NCI-H1105 treated with DMSO at 0.1 percent for 48 hours (cell line): Measurements from ENCODE around the gene PGAM5.

Experiments
- DNase-seq: peaks from one replicate; lab custom pipeline; 2025; lab: John Stamatoyannopoulos, UW

The PGAM5 gene

DNA sequence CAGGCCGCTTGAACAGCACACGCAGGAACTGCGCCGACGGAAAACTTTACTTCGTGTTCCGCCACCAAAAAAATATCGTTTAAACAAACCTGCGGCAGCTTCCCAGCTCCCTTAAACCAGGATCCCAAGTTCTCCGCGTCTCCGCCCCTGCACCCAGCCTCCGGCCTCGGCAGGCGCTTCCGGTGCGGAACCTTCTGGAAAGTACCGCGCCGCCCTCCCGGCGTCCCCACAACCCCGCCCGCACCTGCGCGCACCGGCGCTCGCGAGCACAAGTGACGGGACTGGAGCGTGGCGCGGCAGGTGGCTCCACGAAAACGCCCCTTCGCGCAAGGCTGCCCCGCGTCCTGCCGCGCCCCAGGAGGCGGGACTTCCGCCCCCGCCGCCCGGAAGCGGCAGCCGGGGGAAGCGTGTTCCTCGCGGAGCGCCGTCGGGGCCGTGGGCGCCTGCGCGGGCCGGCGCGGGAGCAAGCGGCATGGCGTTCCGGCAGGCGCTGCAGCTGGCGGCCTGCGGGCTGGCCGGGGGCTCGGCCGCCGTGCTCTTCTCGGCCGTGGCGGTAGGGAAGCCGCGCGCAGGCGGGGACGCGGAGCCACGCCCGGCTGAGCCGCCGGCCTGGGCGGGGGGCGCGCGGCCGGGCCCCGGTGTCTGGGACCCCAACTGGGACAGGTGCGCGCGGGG is at the start of gene PGAM5:
PGAM5 (plus strand) TSS at position 438 of the 675 bp plus-strand sequence; CDS start at position 473, 35 bp downstream.
- DNase-seq, result peak; percentile 79

DNA sequence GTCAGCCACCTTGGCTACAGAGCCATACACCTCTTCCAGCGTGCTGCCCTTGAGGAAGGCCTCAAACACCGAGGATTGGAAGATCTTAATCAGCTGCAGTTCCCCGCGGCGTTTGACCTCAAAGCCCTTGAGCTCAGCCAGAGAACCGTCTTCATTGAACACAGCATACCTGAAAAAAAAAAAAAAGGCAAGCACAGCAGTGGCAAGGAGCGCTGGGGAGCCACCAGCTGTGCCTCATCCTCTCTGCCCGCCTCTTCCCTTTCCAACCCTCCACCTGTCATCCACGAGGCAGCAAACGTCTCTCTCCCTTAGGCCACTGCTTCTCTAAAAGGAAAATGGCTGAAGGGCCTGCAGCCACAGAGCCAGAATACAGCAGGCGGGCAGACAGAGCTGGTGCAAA is 49.6 kb upstream of the PGAM5 start:
- DNase-seq, result no peak

DNA sequence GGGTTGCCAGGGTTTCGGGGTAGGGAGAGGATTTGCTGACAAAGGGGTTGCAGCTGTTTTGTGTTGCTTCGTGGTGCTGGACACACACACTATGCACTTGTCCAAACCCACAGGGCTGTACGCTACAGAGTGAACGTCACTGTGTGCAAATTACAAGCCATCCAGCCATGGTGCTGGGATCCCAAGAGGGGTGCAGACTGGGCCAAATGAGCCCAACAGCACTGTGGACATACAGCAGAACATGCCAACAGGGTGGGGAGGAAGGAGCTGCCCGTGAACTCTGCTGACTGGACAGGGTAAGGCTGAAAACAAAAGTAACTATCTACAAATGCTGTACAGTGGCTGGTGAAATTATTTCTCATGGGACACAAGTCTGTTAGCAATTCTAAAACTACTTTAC is 48.7 kb upstream of the PGAM5 start:
- no peak for DNase-seq

DNA sequence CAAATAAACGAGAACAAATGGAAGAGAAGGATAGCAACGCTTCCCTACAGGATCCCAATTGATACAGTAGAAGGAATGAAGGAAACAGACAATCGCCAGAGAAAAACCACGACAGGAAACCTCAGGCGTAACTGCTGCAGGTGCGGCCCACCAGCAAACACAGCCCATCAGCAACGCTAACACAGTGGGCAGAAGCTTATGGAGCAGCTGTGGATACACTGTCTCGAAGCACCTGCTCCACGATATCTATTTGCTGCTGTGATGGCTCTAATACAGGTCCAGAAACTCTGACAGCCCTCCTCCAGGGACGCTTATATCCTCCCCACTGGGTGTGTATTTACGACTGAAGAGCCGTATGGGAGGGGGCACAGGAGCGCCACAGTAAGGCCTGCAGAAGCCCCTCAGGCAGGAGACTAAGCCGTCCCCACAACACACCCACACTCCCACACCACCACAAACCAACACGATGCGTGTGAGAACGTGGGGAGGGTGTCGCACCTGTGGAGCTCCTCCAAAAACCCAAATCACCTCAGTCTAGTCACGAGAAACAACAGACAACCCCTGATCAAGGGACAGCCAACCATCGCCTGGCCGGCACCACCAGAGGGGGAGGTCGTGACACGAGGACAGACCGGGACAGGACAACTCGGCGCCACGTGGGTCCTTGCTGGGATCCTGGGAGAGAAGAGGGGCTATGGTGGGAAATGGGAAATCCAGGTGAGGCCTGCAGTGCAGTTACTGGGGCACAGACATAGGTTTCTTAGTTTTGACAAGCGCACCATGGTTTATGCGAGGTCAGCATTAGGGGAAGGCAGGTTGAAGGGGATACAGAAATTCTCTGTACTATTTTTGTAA is 47.5 kb upstream of the PGAM5 start:
- DNase-seq, result no peak

DNA sequence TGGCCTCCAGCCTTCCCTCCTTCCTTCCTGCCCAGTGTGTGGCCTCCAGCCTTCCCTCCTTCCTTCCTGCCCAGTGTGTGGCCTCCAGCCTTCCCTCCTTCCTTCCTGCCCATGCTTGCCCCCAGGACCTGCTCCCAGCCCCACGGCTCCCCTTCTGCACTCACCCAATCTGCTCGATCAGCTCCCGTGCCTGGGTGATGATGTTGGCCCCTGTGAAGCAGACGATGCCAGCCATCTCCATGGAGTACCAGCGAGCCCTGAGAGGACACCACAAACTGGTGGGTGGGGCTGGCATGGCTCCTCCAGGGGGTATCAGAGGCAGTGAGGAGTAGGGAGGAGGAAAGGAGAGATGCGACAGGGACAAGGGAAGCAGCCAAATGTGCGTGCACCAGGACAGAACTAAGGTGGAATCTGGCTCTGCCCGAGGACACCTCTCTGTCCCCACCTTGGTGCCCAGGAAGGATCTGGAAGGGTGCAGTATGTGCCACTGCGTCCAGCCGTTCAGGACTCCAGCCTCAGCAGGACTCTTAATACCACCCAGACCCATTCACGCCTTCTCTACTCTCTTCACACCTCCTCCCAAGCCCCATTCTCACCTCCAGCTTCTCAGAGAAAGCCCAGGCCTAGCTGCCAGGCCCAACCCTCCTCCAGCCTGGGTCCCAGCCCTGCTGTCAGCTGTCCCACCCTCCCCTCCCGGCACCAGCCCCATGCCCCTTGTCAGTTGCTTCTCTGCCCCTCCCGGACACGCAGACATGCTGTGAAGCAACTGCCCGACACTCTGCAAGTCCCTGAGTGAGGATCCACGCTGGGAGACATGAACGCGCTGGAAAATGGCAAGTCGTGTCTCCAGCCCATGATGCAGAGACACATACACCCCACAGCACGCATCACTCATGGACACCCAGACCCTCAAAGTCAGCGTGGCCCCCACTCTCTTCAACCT is 46.2 kb upstream of the PGAM5 start:
- no peak for DNase-seq

DNA sequence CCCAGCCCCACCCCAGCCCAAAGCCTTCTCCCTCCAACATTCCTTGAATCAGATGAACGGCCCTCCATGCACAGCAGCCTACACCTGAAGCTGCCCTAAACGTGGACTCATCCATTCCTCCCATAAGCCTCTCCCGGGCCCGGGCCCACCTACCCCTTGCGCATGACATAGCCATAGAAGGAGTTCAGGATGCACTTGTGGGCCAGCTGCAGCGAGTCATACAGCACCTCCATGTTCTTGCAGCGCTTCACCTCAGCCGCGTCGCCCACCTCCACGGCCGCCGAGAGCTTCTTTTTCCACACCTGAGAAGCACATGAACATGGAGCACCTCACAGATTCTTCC is 45.5 kb upstream of the PGAM5 start:
- no peak for DNase-seq

DNA sequence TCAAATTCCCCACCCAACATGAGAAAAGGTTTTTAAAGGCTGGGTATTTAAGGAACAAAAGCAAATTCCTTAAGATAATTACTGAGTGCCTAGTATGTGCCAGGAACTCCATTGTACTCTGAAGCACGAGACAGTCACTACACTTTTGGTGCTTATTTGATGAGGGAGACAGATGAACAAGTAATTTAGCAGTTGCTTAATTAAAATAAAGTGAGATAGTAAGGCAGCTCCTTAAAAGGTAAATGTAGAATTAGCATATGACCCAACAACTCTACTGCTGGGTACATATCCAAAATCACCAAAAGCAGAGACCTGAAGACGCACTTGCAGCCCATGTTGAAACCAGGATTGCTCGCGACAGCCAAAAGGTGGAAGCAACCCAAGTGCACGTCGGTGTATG is 44.8 kb upstream of the PGAM5 start:
- DNase-seq, result no peak

DNA sequence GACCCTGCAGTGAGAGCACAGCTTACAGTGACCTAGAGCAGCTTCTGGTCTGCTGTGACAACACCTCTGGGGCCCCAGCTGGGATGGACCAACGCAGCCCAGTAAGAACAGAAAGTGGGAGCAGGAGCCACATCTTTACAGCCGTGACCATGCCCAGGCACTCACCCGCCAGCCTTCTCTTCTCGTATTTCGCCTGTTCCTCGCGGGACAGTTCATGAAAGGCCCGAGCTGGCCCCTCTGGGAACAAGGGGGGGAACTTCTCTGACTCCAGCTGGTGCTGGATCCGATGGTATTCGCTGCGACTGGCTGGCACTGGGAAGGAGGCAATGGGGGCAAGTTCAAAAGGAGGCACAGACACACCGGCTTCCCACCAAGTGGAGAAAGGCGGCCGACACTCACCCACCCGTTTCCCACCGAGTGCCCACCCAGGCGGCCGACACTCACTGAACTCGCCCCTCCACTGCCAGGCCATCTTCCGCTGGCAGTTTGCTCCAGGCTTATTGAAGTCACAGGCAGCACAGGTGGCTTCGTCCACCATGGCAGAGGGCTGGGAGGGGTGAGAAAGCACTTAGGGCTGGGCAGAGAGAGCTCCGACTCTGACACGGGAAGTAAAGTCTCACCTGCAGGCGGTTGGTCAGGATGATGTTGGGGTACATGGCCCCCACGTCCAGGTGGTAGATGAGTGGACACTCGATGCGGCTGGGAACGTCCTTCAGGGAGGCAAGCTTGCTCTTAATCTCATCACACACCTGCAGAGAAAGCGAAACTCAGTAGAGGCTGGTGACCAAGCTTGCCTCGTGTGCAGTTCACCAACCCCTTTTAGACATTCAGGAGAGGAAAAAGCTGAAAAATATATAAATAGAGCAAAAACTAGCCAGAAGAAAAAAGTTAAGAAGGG is 42.2 kb upstream of the PGAM5 start:
- DNase-seq, result no peak

DNA sequence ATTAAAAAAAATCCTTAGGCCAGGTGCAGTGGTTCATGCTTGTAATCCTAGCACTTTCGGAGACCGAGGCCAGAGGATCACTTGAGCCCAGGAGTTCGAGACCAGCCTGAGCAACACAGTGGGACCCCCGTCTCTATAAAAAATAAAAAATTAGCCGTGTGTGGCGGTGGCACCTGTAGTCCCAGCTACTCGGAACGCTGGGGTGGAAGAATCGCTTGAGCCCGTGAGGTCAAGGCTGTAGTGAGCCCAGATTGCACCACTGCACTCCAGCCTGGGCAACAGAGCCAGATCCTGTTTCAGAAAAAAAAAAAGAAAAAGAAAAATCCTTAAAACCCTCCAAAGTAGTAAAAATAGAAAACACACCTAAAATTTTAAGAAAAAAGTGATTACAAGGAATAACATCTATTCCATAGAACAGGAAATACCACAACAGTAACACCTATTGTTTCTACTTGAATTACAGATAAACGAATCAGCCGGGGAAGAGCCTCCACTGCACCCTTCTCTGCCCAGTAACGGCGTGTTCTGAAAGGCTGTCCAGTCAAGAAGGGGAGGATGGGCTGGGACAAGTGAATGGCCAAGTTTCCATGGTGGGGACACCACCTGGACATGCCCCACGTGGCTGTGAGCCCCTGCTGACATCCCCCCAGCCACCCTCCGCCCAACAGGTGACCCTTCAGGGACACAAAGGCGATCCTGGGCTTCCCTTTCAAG is 41.3 kb upstream of the PGAM5 start:
- no peak for DNase-seq

DNA sequence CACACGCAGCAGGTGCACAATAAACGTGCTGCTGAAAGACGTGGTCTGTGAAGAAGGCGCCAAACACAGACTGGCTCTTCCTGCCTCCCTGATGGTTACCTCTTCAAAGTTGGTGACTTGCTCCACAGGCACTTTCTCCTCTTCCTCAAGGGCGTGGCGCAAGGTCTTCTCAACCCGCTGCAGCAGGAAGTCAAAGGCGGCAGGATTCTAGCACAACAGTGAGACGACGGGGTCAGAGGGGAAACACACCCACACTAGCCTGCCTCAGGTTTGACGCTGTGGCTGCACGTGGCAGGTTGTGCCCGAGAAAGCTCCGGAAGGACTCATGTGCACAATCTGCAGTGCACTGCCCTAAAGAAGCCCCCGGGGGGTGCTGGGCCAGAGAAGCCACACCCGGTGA is 38.5 kb upstream of the PGAM5 start:
- no peak for DNase-seq

DNA sequence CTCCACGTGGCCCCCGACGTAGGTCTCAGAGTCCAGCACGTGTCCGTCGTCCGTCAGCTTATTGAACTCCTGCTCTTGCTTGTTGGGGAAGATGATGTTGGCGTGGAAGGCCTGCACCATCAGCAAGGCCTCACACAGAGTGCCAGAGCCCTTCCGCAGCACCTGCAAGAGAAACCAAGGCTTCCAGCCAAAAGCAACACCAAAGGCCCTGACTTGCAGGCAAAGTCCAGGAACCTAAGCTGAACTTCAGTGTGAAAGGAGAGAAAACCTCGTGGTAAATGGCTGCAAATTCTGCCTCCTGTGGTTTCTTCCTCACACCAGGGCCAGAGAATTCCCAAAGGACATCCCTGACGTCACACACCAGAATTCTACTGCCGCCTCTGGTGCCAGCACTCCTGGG is 38.0 kb upstream of the PGAM5 start:
- DNase-seq, result no peak

DNA sequence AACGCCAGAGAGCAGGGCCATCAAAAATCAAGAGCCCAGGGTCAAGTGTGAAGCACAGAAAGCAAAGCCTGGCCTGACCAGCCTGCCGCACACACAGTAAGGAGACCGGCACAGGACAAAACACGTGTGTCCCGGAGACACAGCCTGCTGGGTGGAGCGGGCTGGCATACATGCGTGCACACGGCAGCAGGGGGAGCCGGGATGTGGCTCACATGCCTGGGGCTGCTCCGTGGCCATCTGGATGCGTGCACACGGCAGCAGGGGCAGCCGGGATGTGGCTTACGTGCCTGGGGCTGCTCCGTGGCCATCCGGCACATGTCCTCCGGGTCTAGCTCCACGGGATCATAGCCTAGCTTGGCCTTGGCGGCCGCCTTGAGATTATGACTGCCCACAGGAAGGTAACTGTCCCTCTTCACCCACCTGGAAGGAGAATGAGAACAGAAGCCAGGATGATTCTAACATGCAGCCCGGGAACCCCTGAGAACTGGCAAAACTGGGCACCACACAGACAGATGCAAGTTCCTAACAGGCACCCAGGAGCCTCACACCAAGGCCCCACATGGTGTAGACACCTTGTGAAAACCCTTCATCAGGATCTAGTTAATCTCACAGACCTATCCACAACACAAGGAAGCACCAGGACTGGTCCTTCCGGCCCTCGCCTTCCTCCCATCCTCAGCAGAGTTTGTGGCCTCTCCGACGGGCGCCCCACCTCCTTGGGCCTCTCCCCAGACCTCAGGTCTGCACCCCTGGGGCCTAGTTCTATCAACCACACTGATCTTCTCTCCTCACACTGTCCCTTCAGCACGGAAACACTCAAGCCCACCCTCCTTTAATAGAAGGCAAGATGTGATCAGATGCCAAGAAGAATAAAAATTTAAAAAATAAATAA is 37.1 kb upstream of the PGAM5 start:
- DNase-seq, result no peak

DNA sequence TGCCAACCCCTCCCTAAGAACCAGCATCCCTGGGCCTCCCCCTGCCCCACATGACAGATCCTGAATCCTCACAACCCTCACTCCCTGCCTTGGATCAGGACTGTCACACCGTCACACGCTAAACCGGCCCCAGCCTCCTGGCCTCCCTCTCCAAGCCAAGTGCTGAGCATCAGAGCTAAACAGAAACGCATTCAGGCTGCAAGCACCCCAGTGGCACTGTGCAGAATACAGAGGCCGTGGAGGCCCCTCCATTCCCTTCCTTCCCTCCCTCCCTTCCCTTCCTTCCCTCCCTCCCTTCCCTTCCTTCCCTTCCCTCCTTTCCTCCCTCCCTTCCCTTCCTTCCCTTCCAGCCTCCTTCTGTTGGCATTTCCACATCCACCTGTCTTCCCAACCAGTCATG is 36.1 kb upstream of the PGAM5 start:
- no peak for DNase-seq

DNA sequence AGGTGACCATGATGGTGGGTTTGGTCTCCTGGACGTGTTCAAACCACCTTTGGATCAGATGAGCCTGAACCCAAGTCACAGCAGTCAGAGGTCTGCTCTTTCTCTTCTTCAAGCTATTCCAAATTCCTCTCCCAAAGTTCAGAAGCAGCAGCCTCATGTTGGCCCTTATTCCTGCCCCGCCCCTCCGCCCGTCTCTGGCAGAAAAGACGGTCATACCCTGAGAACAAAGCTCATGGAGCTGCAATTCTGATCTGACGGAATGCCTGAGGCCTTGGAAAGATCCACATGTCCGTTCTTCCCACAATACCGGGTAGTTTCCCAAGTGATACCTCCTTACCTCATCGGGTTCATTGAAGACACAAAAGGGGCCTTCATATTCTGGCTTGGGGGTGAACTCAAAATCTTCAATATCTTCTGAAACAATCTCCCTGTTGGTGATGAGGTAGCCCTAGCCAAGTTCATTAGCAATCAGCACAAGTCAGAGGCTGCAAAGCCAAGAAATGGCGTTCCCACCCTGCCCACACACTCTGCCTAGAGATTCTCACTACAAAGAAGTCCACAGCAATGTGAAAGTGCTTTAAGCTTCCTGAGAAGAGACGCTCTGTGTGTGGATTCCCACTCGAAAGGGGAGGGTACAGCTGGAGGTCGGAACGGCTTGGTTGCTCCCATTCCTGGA is 34.7 kb upstream of the PGAM5 start:
- DNase-seq, result no peak

DNA sequence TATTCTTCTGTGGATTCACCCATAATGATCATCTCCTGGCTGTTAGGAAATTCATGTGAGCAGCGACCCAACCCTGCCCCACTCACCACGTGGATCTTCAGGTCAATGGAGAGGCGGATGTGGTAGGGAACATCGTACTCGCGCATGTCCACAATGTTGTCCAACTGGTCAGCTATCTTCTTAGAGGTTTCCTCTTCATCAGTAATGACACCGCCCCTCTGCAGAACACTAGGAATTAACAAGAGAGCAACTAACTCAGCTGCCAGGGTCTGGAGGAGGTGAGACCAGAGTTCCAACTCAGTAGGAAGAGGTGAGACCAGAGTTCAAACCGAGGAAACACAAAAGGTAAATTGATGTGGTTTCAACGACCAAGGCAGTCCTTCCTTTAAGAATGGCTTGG is 33.1 kb upstream of the PGAM5 start:
- DNase-seq, result no peak

DNA sequence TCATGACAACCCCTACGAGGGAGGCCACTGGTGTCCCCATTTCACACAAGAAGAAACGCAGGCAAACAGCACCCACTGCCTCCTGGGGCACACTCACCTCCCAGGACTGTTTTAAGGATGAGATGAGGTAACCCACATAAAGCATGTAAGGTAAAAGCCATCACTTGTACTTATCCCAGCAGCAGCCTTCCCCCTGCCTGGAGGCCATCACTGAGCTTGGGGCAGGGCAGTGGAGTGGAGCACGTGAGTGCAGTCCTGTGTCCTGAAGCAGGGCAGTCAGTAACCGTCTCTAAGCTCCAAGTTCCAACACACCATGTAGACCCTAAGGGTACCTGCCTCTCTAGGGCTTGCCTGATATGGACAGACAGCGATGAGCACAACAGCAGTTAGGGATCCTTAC is 25.2 kb upstream of the PGAM5 start:
- no peak for DNase-seq

DNA sequence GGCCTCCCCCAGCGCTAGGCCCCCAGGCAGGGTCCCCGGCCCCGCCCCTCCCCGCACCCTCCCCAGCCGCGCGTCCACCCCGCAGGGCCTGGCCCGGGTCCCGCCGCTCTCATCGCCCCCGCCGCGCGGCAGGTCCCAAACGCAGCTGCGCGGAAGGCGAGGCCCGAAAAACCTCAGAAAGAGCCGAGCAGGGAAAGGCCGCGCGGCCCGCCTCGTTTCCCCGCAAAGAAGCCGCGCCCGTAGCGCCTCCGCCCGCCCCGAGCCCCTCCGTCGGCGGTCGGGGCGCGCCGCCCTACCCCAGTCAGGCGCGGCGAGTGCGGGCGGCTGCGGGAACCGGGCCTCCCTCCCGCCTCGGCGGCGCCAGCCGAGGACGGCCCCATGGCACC is 23.8 kb upstream of the PGAM5 start:
- DNase-seq, result no peak

DNA sequence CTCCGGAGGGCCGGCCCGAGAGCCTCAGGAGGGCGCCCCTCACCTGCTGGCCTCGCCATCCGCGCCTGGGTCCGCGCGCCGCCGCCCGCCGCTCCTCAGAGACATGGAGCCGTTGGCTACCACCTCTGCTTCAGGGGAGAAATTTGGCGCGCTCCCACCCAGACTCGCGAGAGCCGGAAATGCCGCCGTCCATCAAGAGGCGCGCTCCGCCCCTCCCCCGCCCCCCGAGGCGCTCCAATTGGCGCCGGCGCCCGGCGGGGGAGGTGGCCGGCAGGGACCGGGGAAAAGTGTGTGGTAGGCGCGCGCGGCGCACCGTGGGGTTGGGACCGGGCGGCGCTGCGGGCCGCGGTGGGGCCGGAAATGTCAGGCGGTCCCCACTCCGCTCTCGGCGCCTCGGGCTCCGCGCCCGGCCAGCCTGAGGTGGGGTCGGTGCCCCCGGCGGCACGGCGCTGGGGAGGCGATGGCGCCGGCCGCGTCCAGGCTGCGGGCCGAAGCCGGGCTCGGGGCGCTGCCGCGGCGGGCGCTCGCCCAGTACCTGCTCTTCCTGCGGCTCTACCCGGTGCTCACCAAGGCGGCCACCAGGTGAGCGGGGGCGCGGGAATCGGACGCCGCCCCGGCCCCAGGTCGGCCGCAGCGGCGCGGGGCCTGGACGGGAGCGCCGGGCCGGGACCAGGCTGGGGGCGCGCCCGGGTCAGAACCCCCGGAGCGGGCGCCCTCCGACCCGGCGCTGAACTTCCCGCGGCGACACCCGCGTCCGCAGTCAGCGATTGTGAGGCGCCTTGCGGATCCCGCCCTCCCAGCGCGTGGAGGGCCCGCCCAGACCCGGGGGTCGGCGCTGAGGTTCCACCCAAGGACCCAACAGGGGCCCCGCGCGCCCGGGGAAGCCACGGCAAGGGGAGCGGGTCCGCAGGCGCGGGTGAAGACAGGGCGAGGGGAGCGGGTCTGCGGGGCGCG is 23.2 kb upstream of the PGAM5 start, which contains the start of the genes POLE and PXMP2:
POLE (minus strand) TSS at position 132 of the 954 bp plus-strand sequence; CDS start at position 105, 27 bp downstream.
PXMP2 (plus strand) TSS at position 377 of the 954 bp plus-strand sequence; CDS start at position 461, 84 bp downstream.
- DNase-seq, result peak; percentile 94
